Neural cell (in vitro differentiated cells): ENCODE data around the gene GNG10. TPM values are rescaled to one million over a fixed set of nuclear protein-coding genes. Genes with fewer than 3 reads are reported as not detected.

Experiments used
- H2AFZ ChIP-seq: fragments of 200-600, 300-800 bp; sonication (generic), shearing (Covaris generic); 2 replicates; pipeline ENCODE4 v1.6.0; 2014; ENCODE audit warnings: low read depth, mild to moderate bottlenecking, antibody characterized with exemption, low read length, moderate library complexity
- H3F3A ChIP-seq: fragments of 200-600 bp; shearing (Covaris generic); 2 replicates; pipeline ENCODE4 v1.6.1; 2016; ENCODE audit warnings: mild to moderate bottlenecking, moderate library complexity, mixed read lengths, antibody characterized with exemption, low read length; ENCODE audit not compliant: insufficient read depth, poor library complexity, severe bottlenecking
- H3K27ac ChIP-seq: fragments of 200-600, 300-800 bp; sonication (generic), shearing (Covaris generic); 2 replicates; pipeline ENCODE4 v1.5.1; 2014; ENCODE audit warnings: mild to moderate bottlenecking, low read length, moderate library complexity
- H3K27me3 ChIP-seq: fragments of 300-800, 200-600 bp; sonication (generic), shearing (Covaris generic); 2 replicates; pipeline ENCODE4 v1.6.0; 2014; ENCODE audit warnings: mild to moderate bottlenecking, low read depth, low read length, moderate library complexity; ENCODE audit not compliant: insufficient read depth
- H3K36me3 ChIP-seq: fragments of 300-800, 200-600 bp; sonication (generic), shearing (Covaris generic); 2 replicates; pipeline ENCODE4 v1.5.1; 2014; ENCODE audit warnings: mild to moderate bottlenecking, antibody characterized with exemption, low read length, moderate library complexity; ENCODE audit not compliant: insufficient read depth
- H3K4me2 ChIP-seq: fragments of 300-800, 200-600 bp; sonication (generic), shearing (Covaris generic); 2 replicates; pipeline ENCODE4 v1.6.0; 2014; ENCODE audit warnings: mild to moderate bottlenecking, low read length
- H3K4me3 ChIP-seq: fragments of 300-800, 200-600 bp; sonication (generic), shearing (Covaris generic); 2 replicates; pipeline ENCODE4 v1.5.1; 2014; ENCODE audit warnings: mild to moderate bottlenecking, low read length, moderate library complexity
- H3K79me2 ChIP-seq: fragments of 200-600 bp; shearing (Covaris generic); replicated peaks from 2 replicates; pipeline ENCODE4 v1.6.0; 2014; ENCODE audit warnings: mild to moderate bottlenecking, low read length, moderate library complexity; ENCODE audit not compliant: insufficient read depth
- H3K9ac ChIP-seq: fragments of 300-800, 200-600 bp; sonication (generic), shearing (Covaris generic); 2 replicates; pipeline ENCODE4 v1.6.1; 2016; ENCODE audit warnings: mild to moderate bottlenecking, low read length, mixed read lengths
- H3K9me2 ChIP-seq: fragments of 200-600 bp; shearing (Covaris generic); 2 replicates; pipeline ENCODE4 v1.6.1; 2016; ENCODE audit warnings: mild to moderate bottlenecking, low read length, mixed read lengths; ENCODE audit not compliant: insufficient read depth
- H3K9me3 ChIP-seq: fragments of 200-600, 300-800 bp; sonication (generic), shearing (Covaris generic); 2 replicates; pipeline ENCODE4 v1.6.1; 2016; ENCODE audit warnings: mild to moderate bottlenecking, mixed run types, low read length, moderate library complexity, mixed read lengths
- H4K20me1 ChIP-seq: fragments of 200-600 bp; shearing (Covaris generic); 2 replicates; pipeline ENCODE4 v1.6.1; 2016; ENCODE audit warnings: mild to moderate bottlenecking, mixed run types; ENCODE audit not compliant: insufficient read depth
- EP300 ChIP-seq: fragments of 450-650 bp; conservative IDR thresholded peaks from 2 replicates; pipeline ENCODE4 v1.6.1; 2014; ENCODE audit warnings: antibody characterized with exemption, mild to moderate bottlenecking, moderate library complexity; ENCODE audit not compliant: poor library complexity, severe bottlenecking
- EZH2 ChIP-seq: fragments of 200-600, 300-800 bp; shearing (Covaris generic), sonication (generic); IDR thresholded peaks from 2 replicates; pipeline ENCODE4 v1.6.1; 2014; ENCODE audit warnings: antibody characterized with exemption, low read length, borderline replicate concordance, mild to moderate bottlenecking; ENCODE audit not compliant: insufficient read depth, poor library complexity, severe bottlenecking
- MXI1 ChIP-seq: fragments of 450-650 bp; conservative IDR thresholded peaks from 2 replicates; pipeline ENCODE4 v1.6.1; 2014; ENCODE audit warnings: antibody characterized with exemption, mild to moderate bottlenecking; ENCODE audit not compliant: poor library complexity, severe bottlenecking
- POLR2AphosphoS5 ChIP-seq: IDR thresholded peaks from 2 replicates; pipeline ENCODE4 v1.6.1; 2012
- RAD21 ChIP-seq: fragments of 450-650 bp; conservative IDR thresholded peaks from 2 replicates; pipeline ENCODE4 v1.6.1; 2014; ENCODE audit warnings: antibody characterized with exemption, mild to moderate bottlenecking, moderate library complexity
- REST ChIP-seq: IDR thresholded peaks from 2 replicates; pipeline ENCODE4 v1.6.1; 2012; ENCODE audit warnings: borderline replicate concordance
- SMC3 ChIP-seq: fragments of 450-650 bp; conservative IDR thresholded peaks from 2 replicates; pipeline ENCODE4 v1.6.1; 2014; ENCODE audit warnings: antibody characterized with exemption, mild to moderate bottlenecking, moderate library complexity; ENCODE audit not compliant: poor library complexity
- TAF1 ChIP-seq: IDR thresholded peaks from 2 replicates; pipeline ENCODE4 v1.6.1; 2012; ENCODE audit warnings: low read depth
- polyA plus RNA-seq: library from polyadenylated mRNA; depleted of rRNA; stranded (reverse); fragments of >200 nt; gene quantifications from 2 replicates; pipeline ENCODE4 v1.2.3, GENCODE V29; 2014
- TF ChIP-seq, protein P1 (sequence below): fragments of 450-650 bp; IDR thresholded peaks from 2 replicates; pipeline ENCODE4 v1.5.1; 2014; ENCODE audit warnings: antibody characterized with exemption, mild to moderate bottlenecking, moderate library complexity; ENCODE audit not compliant: poor library complexity, severe bottlenecking

GNG10 gene
- polyA plus RNA-seq, 1 donor from 2014 or later = 69.6 TPM

- H3K27ac ChIP-seq = no peak overlapping the region
- H2AFZ ChIP-seq = no peak overlapping the region
- no peaks in the 10 kb centered on the region for H4K20me1 ChIP-seq
- no peaks in the 10 kb centered on the region for H3K9me2 ChIP-seq
- no peak overlapping the region for H3K4me2 ChIP-seq
- TF ChIP-seq REST (no peak), EP300 (no peak), TAF1 (no peak), MXI1 (no peak), RAD21 (no peak), SMC3 (no peak), POLR2AphosphoS5 (no peak), EZH2 (no peak)
- TF ChIP-seq, protein P1, sequence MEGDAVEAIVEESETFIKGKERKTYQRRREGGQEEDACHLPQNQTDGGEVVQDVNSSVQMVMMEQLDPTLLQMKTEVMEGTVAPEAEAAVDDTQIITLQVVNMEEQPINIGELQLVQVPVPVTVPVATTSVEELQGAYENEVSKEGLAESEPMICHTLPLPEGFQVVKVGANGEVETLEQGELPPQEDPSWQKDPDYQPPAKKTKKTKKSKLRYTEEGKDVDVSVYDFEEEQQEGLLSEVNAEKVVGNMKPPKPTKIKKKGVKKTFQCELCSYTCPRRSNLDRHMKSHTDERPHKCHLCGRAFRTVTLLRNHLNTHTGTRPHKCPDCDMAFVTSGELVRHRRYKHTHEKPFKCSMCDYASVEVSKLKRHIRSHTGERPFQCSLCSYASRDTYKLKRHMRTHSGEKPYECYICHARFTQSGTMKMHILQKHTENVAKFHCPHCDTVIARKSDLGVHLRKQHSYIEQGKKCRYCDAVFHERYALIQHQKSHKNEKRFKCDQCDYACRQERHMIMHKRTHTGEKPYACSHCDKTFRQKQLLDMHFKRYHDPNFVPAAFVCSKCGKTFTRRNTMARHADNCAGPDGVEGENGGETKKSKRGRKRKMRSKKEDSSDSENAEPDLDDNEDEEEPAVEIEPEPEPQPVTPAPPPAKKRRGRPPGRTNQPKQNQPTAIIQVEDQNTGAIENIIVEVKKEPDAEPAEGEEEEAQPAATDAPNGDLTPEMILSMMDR = no peak
- no peaks in the 10 kb centered on the region for H3F3A ChIP-seq
- H3K4me3 ChIP-seq = no peak overlapping the region
- no peaks in the 10 kb centered on the region for H3K79me2 ChIP-seq
- H3K36me3 ChIP-seq = peaks cover 9% of the 10 kb centered on the region
- H3K9ac ChIP-seq = no peak overlapping the region
- H3K27me3 ChIP-seq = no peaks in the 10 kb centered on the region
- H3K9me3 ChIP-seq = no peaks in the 10 kb centered on the region
Observed at GRCh38 chr9:111676116-111676515, 14.7 kb downstream of the GNG10 start.

DNA sequence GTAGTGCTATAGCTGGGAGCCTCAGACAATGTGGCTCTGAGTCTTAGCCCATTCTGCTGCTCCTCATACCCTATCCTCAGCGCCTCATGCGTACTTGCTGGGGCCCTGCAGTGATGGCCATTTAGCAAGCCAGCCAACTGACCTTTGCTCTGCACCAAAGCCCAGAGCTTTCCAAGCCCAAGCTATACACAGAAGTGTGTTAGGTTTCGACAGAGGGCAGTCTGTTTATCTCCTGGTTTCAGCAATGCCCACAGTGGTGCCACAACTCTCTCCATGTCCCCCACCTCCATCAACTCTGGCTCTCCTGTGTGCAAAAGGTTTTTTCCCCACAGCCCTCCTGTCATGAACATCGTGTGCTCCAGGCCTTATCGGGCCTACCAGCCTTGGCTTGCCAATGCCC, 16.9 kb downstream of the GNG10 start:
- H3K79me2 ChIP-seq = no peaks in the 10 kb centered on the region
- no peaks in the 10 kb centered on the region for H3F3A ChIP-seq
- no peak overlapping the region for H3K9ac ChIP-seq
- no peak overlapping the region for H3K4me3 ChIP-seq
- H3K4me2 ChIP-seq = no peak overlapping the region
- peaks cover 9% of the 10 kb centered on the region for H3K36me3 ChIP-seq
- no peaks in the 10 kb centered on the region for H3K9me2 ChIP-seq
- H3K27me3 ChIP-seq = no peaks in the 10 kb centered on the region
- H3K27ac ChIP-seq = no peak overlapping the region
- no peak overlapping the region for H2AFZ ChIP-seq
- TF ChIP-seq RAD21 (no peak), SMC3 (no peak), EZH2 (no peak), REST (no peak), TAF1 (no peak), MXI1 (no peak), POLR2AphosphoS5 (no peak), EP300 (no peak)
- TF ChIP-seq, protein P1 = no peak
- H3K9me3 ChIP-seq = no peaks in the 10 kb centered on the region
- H4K20me1 ChIP-seq = no peaks in the 10 kb centered on the region
